Measurements from ENCODE around the gene FES. TPM values are rescaled to one million over a fixed set of nuclear protein-coding genes. Genes with fewer than 3 reads are reported as not detected.

Gene FES
- total and polyA plus RNA-seq, 9 donors, result 12.6 to 17.9 (median 16.0) TPM

DNA sequence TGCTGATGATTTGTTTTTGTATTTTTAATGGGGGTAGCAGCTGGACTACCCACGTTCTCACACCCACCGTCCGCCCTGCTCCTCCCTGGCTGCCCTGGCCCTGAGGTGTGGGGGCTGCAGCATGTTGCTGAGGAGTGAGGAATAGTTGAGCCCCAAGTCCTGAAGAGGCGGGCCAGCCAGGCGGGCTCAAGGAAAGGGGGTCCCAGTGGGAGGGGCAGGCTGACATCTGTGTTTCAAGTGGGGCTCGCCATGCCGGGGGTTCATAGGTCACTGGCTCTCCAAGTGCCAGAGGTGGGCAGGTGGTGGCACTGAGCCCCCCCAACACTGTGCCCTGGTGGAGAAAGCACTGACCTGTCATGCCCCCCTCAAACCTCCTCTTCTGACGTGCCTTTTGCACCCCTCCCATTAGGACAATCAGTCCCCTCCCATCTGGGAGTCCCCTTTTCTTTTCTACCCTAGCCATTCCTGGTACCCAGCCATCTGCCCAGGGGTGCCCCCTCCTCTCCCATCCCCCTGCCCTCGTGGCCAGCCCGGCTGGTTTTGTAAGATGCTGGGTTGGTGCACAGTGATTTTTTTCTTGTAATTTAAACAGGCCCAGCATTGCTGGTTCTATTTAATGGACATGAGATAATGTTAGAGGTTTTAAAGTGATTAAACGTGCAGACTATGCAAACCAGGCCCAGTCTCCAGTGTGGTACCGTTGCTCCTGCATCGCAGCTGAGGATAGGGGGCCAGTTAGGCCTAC is 1.4 kb upstream of the FES start:
- H3K4me3 ChIP-seq (ENCODE audit: low read length), result no peak overlapping the region
- no peak for DNase-seq
- no peaks in the 10 kb centered on the region for H3K9me3 ChIP-seq (replicated peaks; ENCODE audit: control insufficient read depth, low read depth, low read length)
- no peaks in the 10 kb centered on the region for H3K27me3 ChIP-seq (ENCODE audit: control insufficient read depth, insufficient read depth, low read length)
- peaks cover 33% of the 10 kb centered on the region for H3K4me1 ChIP-seq (ENCODE audit: control insufficient read depth, insufficient read depth, low read length)
- H3K36me3 ChIP-seq (ENCODE audit: control insufficient read depth, insufficient read depth, low read length), result peaks cover 55% of the 10 kb centered on the region
- peak overlapping the region; percentile 96 for H3K27ac ChIP-seq (ENCODE audit: low read length)
- 72% methylated on average over 9 of the region's 13 CpGs for WGBS (ENCODE audit: insufficient coverage)

DNA sequence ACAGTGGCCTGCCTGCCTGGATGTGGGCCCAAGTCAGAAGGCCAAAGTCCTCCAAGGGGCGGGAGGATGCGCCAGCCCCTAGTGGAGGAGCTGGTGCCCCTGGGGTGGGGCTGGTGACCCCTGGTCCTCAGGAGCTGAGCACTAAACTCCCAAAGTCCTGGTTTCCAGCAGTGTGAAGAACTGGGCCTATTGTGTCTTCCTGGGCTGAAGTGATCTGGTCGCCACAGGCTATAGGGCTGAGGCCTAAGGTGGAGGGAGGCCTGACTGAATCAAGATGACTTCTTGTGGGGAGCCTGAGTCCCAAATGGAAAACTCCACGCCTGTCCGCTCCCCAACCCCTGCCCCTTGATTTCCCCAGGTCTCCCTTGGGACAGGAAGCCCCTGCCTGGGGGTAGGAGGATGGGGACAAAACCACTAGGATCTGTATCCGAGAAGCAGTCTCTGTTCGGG is 753 bp upstream of the FES start:
- Histone ChIP-seq H3K36me3 (ENCODE audit: control insufficient read depth, insufficient read depth, low read length) (peaks cover 53% of the 10 kb centered on the region), H3K4me1 (ENCODE audit: control insufficient read depth, insufficient read depth, low read length) (peaks cover 33% of the 10 kb centered on the region), H3K27ac (ENCODE audit: low read length) (peak overlapping the region; percentile 96), H3K4me3 (ENCODE audit: low read length) (peak overlapping the region; percentile 63), H3K9me3 (replicated peaks; ENCODE audit: control insufficient read depth, low read depth, low read length) (no peaks in the 10 kb centered on the region), H3K27me3 (ENCODE audit: control insufficient read depth, insufficient read depth, low read length) (no peaks in the 10 kb centered on the region)
- WGBS (ENCODE audit: insufficient coverage), result 0% methylated on average over 1 of the region's 7 CpGs
- peak; percentile 58 for DNase-seq

DNA sequence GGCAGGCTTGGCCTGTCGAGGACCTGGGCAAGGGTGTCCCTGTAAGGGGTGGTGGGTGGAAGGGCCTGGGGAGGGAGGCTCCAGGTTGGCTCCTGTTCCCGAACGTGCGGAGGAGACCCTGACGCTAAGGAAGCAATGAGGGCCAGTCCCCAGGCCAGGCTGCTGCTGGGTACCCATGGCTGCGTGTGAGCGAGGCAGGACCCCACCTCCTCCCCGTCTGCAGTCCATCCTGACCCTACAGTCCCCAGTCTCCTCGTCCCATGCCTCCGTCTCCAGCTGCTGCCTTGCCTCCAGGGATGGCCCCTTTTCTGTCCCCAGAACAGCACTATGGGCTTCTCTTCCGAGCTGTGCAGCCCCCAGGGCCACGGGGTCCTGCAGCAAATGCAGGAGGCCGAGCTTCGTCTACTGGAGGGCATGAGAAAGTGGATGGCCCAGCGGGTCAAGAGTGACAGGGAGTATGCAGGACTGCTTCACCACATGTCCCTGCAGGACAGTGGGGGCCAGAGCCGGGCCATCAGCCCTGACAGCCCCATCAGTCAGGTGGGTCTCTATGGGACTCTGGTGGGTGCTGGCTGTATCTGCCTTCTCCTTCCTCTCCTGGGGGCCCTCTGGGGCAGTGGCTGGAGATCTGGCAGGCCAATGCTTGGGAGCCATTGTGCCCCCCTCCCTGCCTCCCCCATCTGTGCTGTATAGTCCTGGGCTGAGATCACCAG is 571 bp downstream of the FES start:
- 14% methylated on average over 16 of the region's 16 CpGs for WGBS (ENCODE audit: insufficient coverage)
- peaks cover 33% of the 10 kb centered on the region for H3K4me1 ChIP-seq (ENCODE audit: control insufficient read depth, insufficient read depth, low read length)
- no peaks in the 10 kb centered on the region for H3K27me3 ChIP-seq (ENCODE audit: control insufficient read depth, insufficient read depth, low read length)
- H3K4me3 ChIP-seq (ENCODE audit: low read length), result peak overlapping the region; percentile 63
- H3K36me3 ChIP-seq (ENCODE audit: control insufficient read depth, insufficient read depth, low read length), result peaks cover 45% of the 10 kb centered on the region
- no peak for DNase-seq
- H3K27ac ChIP-seq (ENCODE audit: low read length), result peak overlapping the region; percentile 96
- H3K9me3 ChIP-seq (replicated peaks; ENCODE audit: control insufficient read depth, low read depth, low read length), result no peaks in the 10 kb centered on the region

DNA sequence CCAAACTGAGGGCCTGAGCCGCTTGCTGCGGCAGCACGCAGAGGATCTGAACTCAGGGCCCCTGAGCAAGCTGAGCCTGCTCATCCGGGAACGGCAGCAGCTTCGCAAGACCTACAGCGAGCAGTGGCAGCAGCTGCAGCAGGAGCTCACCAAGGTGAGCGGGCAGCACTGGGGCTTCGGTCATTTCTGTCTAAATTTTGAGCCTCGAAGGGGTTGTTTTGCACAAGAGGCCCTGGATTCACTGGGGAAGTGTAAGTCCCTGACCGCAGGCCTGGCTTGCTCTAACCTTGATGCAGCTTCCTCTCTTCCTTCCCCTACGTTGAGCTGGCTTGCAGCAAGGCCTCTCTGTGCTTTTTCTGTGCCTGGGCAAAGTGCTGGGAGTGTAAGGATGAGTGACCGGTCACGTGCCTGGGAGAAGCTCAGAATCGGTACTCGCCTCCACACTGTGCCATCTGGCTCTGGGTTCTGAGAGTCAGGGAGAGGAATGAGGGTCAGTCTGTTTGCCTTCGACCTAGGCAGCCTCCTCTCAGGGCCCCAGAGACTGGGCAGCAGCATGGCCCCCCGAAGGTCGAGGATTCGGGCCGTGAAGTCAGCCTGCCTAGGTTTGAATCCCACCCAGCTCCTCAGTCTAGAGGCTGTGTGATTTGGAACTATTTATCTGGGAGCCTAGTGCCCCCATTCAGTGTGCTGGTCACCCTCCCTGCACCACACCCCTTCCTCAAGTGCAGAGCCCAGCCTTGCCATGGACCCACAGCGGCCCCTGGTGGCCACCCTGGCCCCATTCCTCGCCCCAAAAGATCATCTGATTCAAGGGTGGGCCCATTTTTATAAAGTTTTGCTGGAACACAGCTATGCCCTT is 1.4 kb downstream of the FES start:
- H3K27me3 ChIP-seq (ENCODE audit: control insufficient read depth, insufficient read depth, low read length), result no peaks in the 10 kb centered on the region
- peaks cover 33% of the 10 kb centered on the region for H3K4me1 ChIP-seq (ENCODE audit: control insufficient read depth, insufficient read depth, low read length)
- 41% methylated on average over 11 of the region's 23 CpGs for WGBS (ENCODE audit: insufficient coverage)
- H3K4me3 ChIP-seq (ENCODE audit: low read length), result peak overlapping the region; percentile 63
- H3K36me3 ChIP-seq (ENCODE audit: control insufficient read depth, insufficient read depth, low read length), result peaks cover 45% of the 10 kb centered on the region
- DNase-seq, result peak; percentile 82
- H3K27ac ChIP-seq (ENCODE audit: low read length), result peak overlapping the region; percentile 96
- H3K9me3 ChIP-seq (replicated peaks; ENCODE audit: control insufficient read depth, low read depth, low read length), result no peaks in the 10 kb centered on the region

DNA sequence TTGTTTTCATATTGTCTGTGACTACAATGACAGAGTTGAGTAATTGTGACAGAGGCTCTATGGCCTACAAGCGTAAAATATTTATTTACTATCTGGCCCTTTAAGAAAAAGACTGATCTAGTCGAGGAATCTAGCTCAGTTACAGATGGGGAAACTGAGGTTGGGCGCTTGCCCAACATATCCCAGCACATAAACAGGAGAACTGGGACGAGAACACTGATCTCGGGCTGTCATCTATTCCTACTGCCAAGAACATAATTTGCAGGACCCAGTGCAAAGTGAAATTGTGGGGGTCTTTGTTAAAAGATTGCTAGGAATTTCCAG is 1.9 kb downstream of the FES start:
- Histone ChIP-seq H3K9me3 (replicated peaks; ENCODE audit: control insufficient read depth, low read depth, low read length) (no peaks in the 10 kb centered on the region), H3K27ac (ENCODE audit: low read length) (no peak overlapping the region), H3K36me3 (ENCODE audit: control insufficient read depth, insufficient read depth, low read length) (peaks cover 45% of the 10 kb centered on the region), H3K4me1 (ENCODE audit: control insufficient read depth, insufficient read depth, low read length) (peaks cover 33% of the 10 kb centered on the region), H3K27me3 (ENCODE audit: control insufficient read depth, insufficient read depth, low read length) (no peaks in the 10 kb centered on the region), H3K4me3 (ENCODE audit: low read length) (no peak overlapping the region)
- DNase-seq, result no peak
- no CpG with 5 or more reads among the region's 5 CpGs for WGBS (ENCODE audit: insufficient coverage)

DNA sequence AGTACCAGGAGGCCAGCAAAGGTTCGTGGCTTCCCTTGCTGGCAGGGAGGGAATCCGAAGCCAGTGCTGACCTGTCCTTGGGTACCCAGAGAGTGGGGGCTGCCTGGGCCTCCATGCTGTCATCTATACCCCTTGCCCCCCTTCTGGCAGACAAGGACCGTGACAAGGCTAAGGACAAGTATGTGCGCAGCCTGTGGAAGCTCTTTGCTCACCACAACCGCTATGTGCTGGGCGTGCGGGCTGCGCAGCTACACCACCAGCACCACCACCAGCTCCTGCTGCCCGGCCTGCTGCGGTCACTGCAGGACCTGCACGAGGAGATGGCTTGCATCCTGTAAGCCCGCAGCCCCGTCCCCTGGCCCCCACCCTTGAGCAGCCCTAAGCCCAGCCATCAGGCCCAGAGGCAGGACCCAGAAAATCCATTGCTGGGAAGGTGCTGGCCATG is 2.8 kb downstream of the FES start:
- WGBS (ENCODE audit: insufficient coverage), result 90% methylated on average over 10 of the region's 13 CpGs
- H3K4me1 ChIP-seq (ENCODE audit: control insufficient read depth, insufficient read depth, low read length), result peaks cover 33% of the 10 kb centered on the region

DNA sequence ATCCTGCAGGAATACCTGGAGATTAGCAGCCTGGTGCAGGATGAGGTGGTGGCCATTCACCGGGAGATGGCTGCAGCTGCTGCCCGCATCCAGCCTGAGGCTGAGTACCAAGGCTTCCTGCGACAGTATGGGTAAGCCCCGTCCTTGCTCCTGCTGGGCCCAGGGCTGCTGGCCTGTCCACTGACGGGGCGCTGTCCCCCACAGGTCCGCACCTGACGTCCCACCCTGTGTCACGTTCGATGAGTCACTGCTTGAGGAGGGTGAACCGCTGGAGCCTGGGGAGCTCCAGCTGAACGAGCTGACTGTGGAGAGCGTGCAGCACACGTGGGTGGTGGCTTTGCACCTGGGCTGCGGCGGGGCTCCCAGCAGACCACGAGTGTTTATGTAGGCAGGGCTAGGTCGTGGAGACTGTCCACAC is 5.0 kb downstream of the FES start:
- 82% methylated on average over 18 of the region's 18 CpGs for WGBS (ENCODE audit: insufficient coverage)
- Histone ChIP-seq H3K27ac (ENCODE audit: low read length) (no peak overlapping the region), H3K27me3 (ENCODE audit: control insufficient read depth, insufficient read depth, low read length) (no peaks in the 10 kb centered on the region), H3K9me3 (replicated peaks; ENCODE audit: control insufficient read depth, low read depth, low read length) (no peaks in the 10 kb centered on the region), H3K36me3 (ENCODE audit: control insufficient read depth, insufficient read depth, low read length) (peaks cover 66% of the 10 kb centered on the region), H3K4me1 (ENCODE audit: control insufficient read depth, insufficient read depth, low read length) (peaks cover 21% of the 10 kb centered on the region), H3K4me3 (ENCODE audit: low read length) (no peak overlapping the region)
- DNase-seq, result no peak

More for the DNA sequence above, 2.8 kb downstream of the FES start:
- no peak for DNase-seq
- H3K4me3 ChIP-seq (ENCODE audit: low read length), result no peak overlapping the region
- peaks cover 46% of the 10 kb centered on the region for H3K36me3 ChIP-seq (ENCODE audit: control insufficient read depth, insufficient read depth, low read length)
- H3K9me3 ChIP-seq (replicated peaks; ENCODE audit: control insufficient read depth, low read depth, low read length), result no peaks in the 10 kb centered on the region
- H3K27ac ChIP-seq (ENCODE audit: low read length), result no peak overlapping the region
- H3K27me3 ChIP-seq (ENCODE audit: control insufficient read depth, insufficient read depth, low read length), result no peaks in the 10 kb centered on the region

DNA sequence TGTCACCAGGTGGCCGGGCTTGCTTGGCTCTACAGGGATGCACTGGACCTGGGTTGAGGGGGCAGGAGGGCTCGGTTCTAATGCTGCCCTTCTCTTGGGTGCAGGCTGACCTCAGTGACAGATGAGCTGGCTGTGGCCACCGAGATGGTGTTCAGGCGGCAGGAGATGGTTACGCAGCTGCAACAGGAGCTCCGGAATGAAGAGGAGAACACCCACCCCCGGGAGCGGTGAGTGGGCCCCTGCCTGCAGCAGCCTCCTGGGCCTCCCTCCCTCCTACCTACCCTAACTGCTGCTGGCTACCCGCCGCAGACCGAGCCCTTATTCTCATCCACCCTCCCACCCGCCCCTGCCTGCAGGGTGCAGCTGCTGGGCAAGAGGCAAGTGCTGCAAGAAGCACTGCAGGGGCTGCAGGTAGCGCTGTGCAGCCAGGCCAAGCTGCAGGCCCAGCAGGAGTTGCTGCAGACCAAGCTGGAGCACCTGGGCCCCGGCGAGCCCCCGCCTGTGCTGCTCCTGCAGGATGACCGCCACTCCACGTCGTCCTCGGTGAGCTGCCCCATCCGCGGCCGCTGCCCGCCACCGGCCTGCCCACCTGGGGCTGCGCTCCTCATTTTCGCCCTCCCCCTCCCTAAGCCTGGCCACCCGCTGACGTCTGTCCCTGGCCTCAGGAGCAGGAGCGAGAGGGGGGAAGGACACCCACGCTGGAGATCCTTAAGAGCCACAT is 5.6 kb downstream of the FES start:
- Histone ChIP-seq H3K9me3 (replicated peaks; ENCODE audit: control insufficient read depth, low read depth, low read length) (no peaks in the 10 kb centered on the region), H3K4me1 (ENCODE audit: control insufficient read depth, insufficient read depth, low read length) (peaks cover 16% of the 10 kb centered on the region), H3K27me3 (ENCODE audit: control insufficient read depth, insufficient read depth, low read length) (no peaks in the 10 kb centered on the region), H3K4me3 (ENCODE audit: low read length) (no peak overlapping the region), H3K27ac (ENCODE audit: low read length) (no peak overlapping the region), H3K36me3 (ENCODE audit: control insufficient read depth, insufficient read depth, low read length) (peaks cover 69% of the 10 kb centered on the region)
- 83% methylated on average over 26 of the region's 31 CpGs for WGBS (ENCODE audit: insufficient coverage)
- DNase-seq, result no peak

DNA sequence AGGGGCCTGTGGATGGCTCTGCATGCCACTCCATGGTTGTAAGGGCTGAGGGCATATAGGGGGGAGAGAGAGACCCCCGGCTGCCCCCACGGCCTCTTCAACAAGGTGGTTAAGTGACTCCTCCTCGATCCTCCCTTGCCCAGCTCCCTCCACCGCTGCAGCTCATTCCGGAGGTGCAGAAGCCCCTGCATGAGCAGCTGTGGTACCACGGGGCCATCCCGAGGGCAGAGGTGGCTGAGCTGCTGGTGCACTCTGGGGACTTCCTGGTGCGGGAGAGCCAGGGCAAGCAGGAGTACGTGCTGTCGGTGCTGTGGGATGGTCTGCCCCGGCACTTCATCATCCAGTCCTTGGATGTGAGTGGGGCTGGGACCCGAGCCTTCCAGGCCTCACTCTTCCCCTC is 6.5 kb downstream of the FES start:
- Histone ChIP-seq H3K27me3 (ENCODE audit: control insufficient read depth, insufficient read depth, low read length) (no peaks in the 10 kb centered on the region), H3K4me1 (ENCODE audit: control insufficient read depth, insufficient read depth, low read length) (peaks cover 7% of the 10 kb centered on the region), H3K4me3 (ENCODE audit: low read length) (no peak overlapping the region), H3K36me3 (ENCODE audit: control insufficient read depth, insufficient read depth, low read length) (peaks cover 77% of the 10 kb centered on the region), H3K9me3 (replicated peaks; ENCODE audit: control insufficient read depth, low read depth, low read length) (no peaks in the 10 kb centered on the region), H3K27ac (ENCODE audit: low read length) (no peak overlapping the region)
- 72% methylated on average over 6 of the region's 12 CpGs for WGBS (ENCODE audit: insufficient coverage)
- DNase-seq, result no peak
